A673 (cell line): ENCODE measurements around the gene PSMC2. TPM values are rescaled to one million over a fixed set of nuclear protein-coding genes. Genes with fewer than 3 reads are reported as not detected.
"Not testable (repeated sequence)": the region's sequence is repeated elsewhere in the genome, so short reads cannot be mapped to it uniquely, and the experiment has no call there.

ENCODE experiments used
- BruUV-seq: library from RNA; stranded (reverse); fragments of 400-500 nt; replicated peaks from 2 replicates; lab custom pipeline; 2021; lab: Mats Ljungman, UMichigan
- CTCF ChIA-PET: fragments of 300-600 bp; sonication (Branson Sonifier 250); formaldehyde crosslinking; loops from one replicate; lab custom pipeline; 2022; ENCODE audit warnings: antibody characterized with exemption; lab: Charles Lee
- POLR2A ChIA-PET: fragments of 300-600 bp; sonication (Branson Sonifier 250); formaldehyde crosslinking; loops from one replicate; lab custom pipeline; 2022; ENCODE audit warnings: antibody characterized with exemption; ENCODE audit not compliant: low non-redundant PET; lab: Charles Lee
- DNase-seq: peaks from one replicate; pipeline ENCODE4 v3.0.0-alpha.2; 2015; ENCODE audit warnings: low spot score
- H3K27ac ChIP-seq: fragments of 200-600 bp; sonication (generic); 2 replicates; pipeline ENCODE4 v1.5.1; 2016; ENCODE audit warnings: mixed run types, low read depth, mild to moderate bottlenecking, mixed read lengths, antibody characterized with exemption, low read length; ENCODE audit not compliant: poor library complexity, severe bottlenecking
- H3K27me3 ChIP-seq: fragments of 200-600 bp; sonication (generic); replicated peaks from 2 replicates; pipeline ENCODE4 v1.6.1; 2017; ENCODE audit warnings: mixed run types, low read depth, mild to moderate bottlenecking, mixed read lengths, antibody characterized with exemption, low read length; ENCODE audit not compliant: insufficient read depth, poor library complexity
- H3K36me3 ChIP-seq: fragments of 200-600 bp; sonication (generic); 2 replicates; pipeline ENCODE4 v1.6.1; 2016; ENCODE audit warnings: mixed run types, mild to moderate bottlenecking, mixed read lengths, antibody characterized with exemption, low read length; ENCODE audit not compliant: insufficient read depth, poor library complexity, severe bottlenecking
- H3K4me1 ChIP-seq: fragments of 200-600 bp; sonication (generic); 2 replicates; pipeline ENCODE4 v1.6.1; 2017; ENCODE audit warnings: mixed run types, mild to moderate bottlenecking, mixed read lengths, antibody characterized with exemption, low read length; ENCODE audit not compliant: insufficient read depth, poor library complexity, severe bottlenecking
- H3K4me3 ChIP-seq: fragments of 200-600 bp; sonication (generic); 2 replicates; pipeline ENCODE4 v1.5.1; 2016; ENCODE audit warnings: low read depth, mixed run types, mild to moderate bottlenecking, mixed read lengths, low read length; ENCODE audit not compliant: poor library complexity, severe bottlenecking
- H3K9me3 ChIP-seq: fragments of 200-600 bp; sonication (generic); 2 replicates; pipeline ENCODE4 v1.6.1; 2016; ENCODE audit warnings: mixed run types, low read depth, mild to moderate bottlenecking, mixed read lengths, antibody characterized with exemption, low read length; ENCODE audit not compliant: poor library complexity, severe bottlenecking
- EZH2 ChIP-seq: fragments of 200-600 bp; sonication (generic); IDR thresholded peaks from 2 replicates; pipeline ENCODE4 v1.6.1; 2017; ENCODE audit warnings: borderline replicate concordance, low read depth, mild to moderate bottlenecking, mixed read lengths, antibody characterized with exemption, low read length; ENCODE audit not compliant: poor library complexity, severe bottlenecking
- intact Hi-C: fragments of 100-400 bp; cut with micrococcal nuclease; formaldehyde crosslinking; loops from one replicate; pipeline ENCODE4 v1.10.0; 2022; ENCODE audit not compliant: unreplicated experiment
- total RNA-seq: library from RNA; stranded (reverse); gene quantifications from 2 replicates; pipeline ENCODE4 v1.2.3, GENCODE V29; 2021
- TF ChIP-seq, protein P1 (sequence below): fragments of 300-800, 200-600 bp; sonication (generic); conservative IDR thresholded peaks from 2 replicates; pipeline ENCODE4 v1.5.1; 2017; ENCODE audit warnings: low read depth, mild to moderate bottlenecking, antibody characterized with exemption, low read length, moderate library complexity, mixed read lengths

The PSMC2 gene
- total RNA-seq, 1 experiment from 2014 or later, result 333 TPM

- POLR2A ChIA-PET, result no interaction called here
- Histone ChIP-seq H3K4me3 (no peak overlapping the region), H3K27me3 (no peaks in the 10 kb centered on the region), H3K9me3 (no peaks in the 10 kb centered on the region), H3K4me1 (no peaks in the 10 kb centered on the region), H3K36me3 (no peaks in the 10 kb centered on the region), H3K27ac (no peak overlapping the region)
- TF ChIP-seq EZH2, result no peak
- TF ChIP-seq, protein P1, sequence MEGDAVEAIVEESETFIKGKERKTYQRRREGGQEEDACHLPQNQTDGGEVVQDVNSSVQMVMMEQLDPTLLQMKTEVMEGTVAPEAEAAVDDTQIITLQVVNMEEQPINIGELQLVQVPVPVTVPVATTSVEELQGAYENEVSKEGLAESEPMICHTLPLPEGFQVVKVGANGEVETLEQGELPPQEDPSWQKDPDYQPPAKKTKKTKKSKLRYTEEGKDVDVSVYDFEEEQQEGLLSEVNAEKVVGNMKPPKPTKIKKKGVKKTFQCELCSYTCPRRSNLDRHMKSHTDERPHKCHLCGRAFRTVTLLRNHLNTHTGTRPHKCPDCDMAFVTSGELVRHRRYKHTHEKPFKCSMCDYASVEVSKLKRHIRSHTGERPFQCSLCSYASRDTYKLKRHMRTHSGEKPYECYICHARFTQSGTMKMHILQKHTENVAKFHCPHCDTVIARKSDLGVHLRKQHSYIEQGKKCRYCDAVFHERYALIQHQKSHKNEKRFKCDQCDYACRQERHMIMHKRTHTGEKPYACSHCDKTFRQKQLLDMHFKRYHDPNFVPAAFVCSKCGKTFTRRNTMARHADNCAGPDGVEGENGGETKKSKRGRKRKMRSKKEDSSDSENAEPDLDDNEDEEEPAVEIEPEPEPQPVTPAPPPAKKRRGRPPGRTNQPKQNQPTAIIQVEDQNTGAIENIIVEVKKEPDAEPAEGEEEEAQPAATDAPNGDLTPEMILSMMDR, result no peak
- CTCF ChIA-PET, result no interaction called here
- DNase-seq, result no peak
- intact Hi-C loops, result no loop called here
- no TSS peak for BruUV-seq
These were observed 49.0 kb downstream of the PSMC2 start for GRCh38 chr7:103396471-103396870.

DNA sequence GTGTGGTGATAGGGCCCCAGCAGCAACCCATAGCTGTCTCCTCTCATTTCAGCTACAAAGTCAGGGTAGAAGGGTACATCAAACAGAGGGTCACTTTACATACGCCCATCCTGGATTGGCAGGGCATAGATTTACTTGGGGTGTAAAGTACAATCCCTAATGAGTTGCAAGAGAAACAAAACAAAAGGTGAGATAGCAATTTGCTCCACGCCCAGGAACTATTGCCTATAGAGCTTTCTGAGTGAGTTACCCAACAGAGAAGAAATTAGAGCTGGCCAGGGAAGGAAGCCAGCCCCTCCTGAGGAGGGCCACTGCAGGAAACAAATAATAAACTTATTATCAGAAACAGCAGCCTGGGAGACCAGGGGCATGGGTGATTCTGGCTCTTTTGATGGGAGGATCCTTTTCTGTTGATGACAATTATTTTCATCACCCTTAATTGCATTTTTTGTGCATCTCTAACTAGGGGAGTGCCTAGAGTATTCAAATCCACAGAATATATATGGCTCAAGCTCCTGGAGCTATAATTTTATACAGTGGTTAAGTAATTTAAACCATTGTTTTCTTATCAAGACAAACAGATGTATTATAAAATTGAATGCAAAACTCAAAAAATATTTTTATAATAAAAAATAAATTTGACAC lies 51.2 kb downstream of the PSMC2 start:
- POLR2A ChIA-PET, result no interaction called here
- Histone ChIP-seq H3K9me3 (no peaks in the 10 kb centered on the region), H3K4me3 (no peak overlapping the region), H3K27me3 (peaks cover 4% of the 10 kb centered on the region), H3K4me1 (no peaks in the 10 kb centered on the region), H3K36me3 (no peaks in the 10 kb centered on the region), H3K27ac (no peak overlapping the region)
- CTCF ChIA-PET, result no interaction called here
- intact Hi-C loops, result no loop called here
- no peak for TF ChIP-seq EZH2
- TF ChIP-seq, protein P1, result no peak
- no peak for DNase-seq
- no TSS peak for BruUV-seq

DNA sequence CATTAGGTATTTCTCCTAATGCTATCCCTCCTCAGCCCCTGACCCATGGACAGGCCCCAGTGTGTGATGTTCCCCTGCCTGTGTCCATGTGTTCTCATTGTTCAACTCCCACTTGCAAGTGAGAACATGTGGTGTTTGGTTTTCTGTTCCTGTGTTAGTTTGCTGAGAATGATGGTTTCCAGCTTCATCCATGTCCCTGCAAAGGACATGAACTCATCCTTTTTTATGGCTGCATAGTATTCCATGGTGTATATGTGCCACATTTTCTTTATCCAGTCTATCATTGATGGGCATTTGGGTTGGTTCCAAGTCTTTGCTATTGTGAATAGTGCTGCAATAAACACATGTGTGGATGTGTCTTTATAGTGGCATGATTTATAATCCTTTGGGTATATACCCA lies 52.2 kb downstream of the PSMC2 start:
- POLR2A ChIA-PET, DNase-seq, intact Hi-C loops, H3K4me1 ChIP-seq, H3K4me3 ChIP-seq, CTCF ChIA-PET, BruUV-seq, H3K9me3 ChIP-seq, H3K27ac ChIP-seq, H3K36me3 ChIP-seq, H3K27me3 ChIP-seq: not testable (repeated sequence)

- POLR2A ChIA-PET, DNase-seq: not testable (repeated sequence)
These were observed 58.6 kb downstream of the PSMC2 start for GRCh38 chr7:103405789-103406613.

More at GRCh38 chr7:103405789-103406613, 58.6 kb downstream of the PSMC2 start:
- BruUV-seq, H3K4me1 ChIP-seq, H3K27ac ChIP-seq, H3K4me3 ChIP-seq, CTCF ChIA-PET, H3K36me3 ChIP-seq, H3K9me3 ChIP-seq: not testable (repeated sequence)
- H3K27me3 ChIP-seq, result peaks cover 27% of the 10 kb centered on the region
- intact Hi-C loops, result loop anchor here (5.0 kb wide), 1 partner anchor 109 kb away; the partner anchor contains the start of gene PMPCB
